Fibroblast of lung (primary cell): ENCODE results near the gene EBF3. TPM values are rescaled to one million over a fixed set of nuclear protein-coding genes. Genes with fewer than 3 reads are reported as not detected.

Source experiments
- DNase-seq, 2 donors: peaks; one replicate each; pipeline versions ENCODE4 v3.0.0 to v3.0.0-alpha.2; 2010; ENCODE audit warnings: low read depth in 2 of 2
- H2AFZ ChIP-seq: 2 replicates; pipeline ENCODE4 v1.5.1; 2012; ENCODE audit warnings: low read length, control low read depth, inconsistent platforms
- H3K27ac ChIP-seq: 2 replicates; pipeline ENCODE4 v1.5.1; 2011; ENCODE audit warnings: low read length, control low read depth; ENCODE audit not compliant: insufficient read depth
- H3K27me3 ChIP-seq: 2 replicates; pipeline ENCODE4 v1.5.1; 2011; ENCODE audit warnings: mild to moderate bottlenecking, low read length; ENCODE audit not compliant: control insufficient read depth, insufficient read depth
- H3K36me3 ChIP-seq: 2 replicates; pipeline ENCODE4 v1.5.1; 2011; ENCODE audit warnings: low read length; ENCODE audit not compliant: control insufficient read depth, insufficient read depth
- H3K4me1 ChIP-seq: 2 replicates; pipeline ENCODE4 v1.5.1; 2011; ENCODE audit warnings: low read length; ENCODE audit not compliant: control insufficient read depth, insufficient read depth; ENCODE audit errors: extremely low read depth
- H3K4me2 ChIP-seq: 2 replicates; pipeline ENCODE4 v1.5.1; 2011; ENCODE audit warnings: low read length, control low read depth; ENCODE audit not compliant: insufficient read depth; ENCODE audit errors: extremely low read depth
- H3K4me3 ChIP-seq, 4 experiments: fragments of 200-600 bp in 1 of 4; sonication (generic) in 1 of 4; replicated peaks in 1 of 4; 2 replicates each; pipeline ENCODE4 v1.5.1; 2011 to 2016; ENCODE audit warnings: low read length in 4 of 4, low read depth in 3 of 4, mild to moderate bottlenecking in 3 of 4, control low read depth in 2 of 4, inconsistent platforms in 1 of 4, mixed read lengths in 1 of 4; ENCODE audit not compliant: insufficient read depth in 1 of 4; ENCODE audit errors: control extremely low read depth in 1 of 4
- H3K79me2 ChIP-seq: 2 replicates; pipeline ENCODE4 v1.5.1; 2012; ENCODE audit warnings: mild to moderate bottlenecking, low read length, inconsistent platforms; ENCODE audit not compliant: control insufficient read depth, insufficient read depth
- H3K9ac ChIP-seq: 2 replicates; pipeline ENCODE4 v1.5.1; 2011; ENCODE audit warnings: mild to moderate bottlenecking, low read length, control low read depth; ENCODE audit not compliant: insufficient read depth
- H3K9me3 ChIP-seq: 2 replicates; pipeline ENCODE4 v1.5.1; 2012; ENCODE audit warnings: low read depth, low read length; ENCODE audit not compliant: control insufficient read depth, insufficient read depth
- H4K20me1 ChIP-seq: 2 replicates; pipeline ENCODE4 v1.5.1; 2011; ENCODE audit warnings: low read length; ENCODE audit not compliant: control insufficient read depth, insufficient read depth; ENCODE audit errors: extremely low read depth
- CTCF ChIP-seq, 2 donors: IDR thresholded peaks in 1 of 2; conservative IDR thresholded peaks in 1 of 2; 1 replicate in 1 of 2; 2 replicates in 1 of 2; pipeline ENCODE4 v1.5.1; 2011 to 2012; ENCODE audit warnings: low read length in 2 of 2, control low read depth in 1 of 2, inconsistent platforms in 1 of 2, low read depth in 1 of 2, mild to moderate bottlenecking in 1 of 2
- EZH2 ChIP-seq: IDR thresholded peaks from 2 replicates; pipeline ENCODE4 v1.5.1; 2012; ENCODE audit warnings: low read length, control low read depth, mild to moderate bottlenecking; ENCODE audit errors: missing control alignments
- polyA plus RNA-seq, 2 donors: library from polyadenylated mRNA; depleted of rRNA in 1 of 2; stranded (reverse) in 1 of 2; unstranded in 1 of 2; fragments of >200 nt; gene quantifications; 2 replicates each; pipeline ENCODE4 v1.2.1, GENCODE V29; 2011 to 2012; ENCODE audit warnings: missing spikeins in 1 of 2
- total RNA-seq: library from RNA; depleted of rRNA; stranded (reverse); fragments of >200 nt; gene quantifications from 2 replicates; pipeline ENCODE4 v1.2.1, GENCODE V29; 2014

The EBF3 gene
- total and polyA plus RNA-seq, 2 donors (not counting 1 experiment from before 2014, with no cell fraction given), result 0.12 to 0.17 TPM

GRCh38 chr10:129945064-129945463 is 19.0 kb downstream of the EBF3 start:
- no peak overlapping the region for H3K27ac ChIP-seq
- H3K4me2 ChIP-seq, result no peak overlapping the region
- no peak for DNase-seq

GRCh38 chr10:129944456-129944855 is 19.6 kb downstream of the EBF3 start:
- Histone ChIP-seq H3K9ac (no peak overlapping the region), H3K79me2 (no peaks in the 10 kb centered on the region), H3K27me3 (no peaks in the 10 kb centered on the region), H4K20me1 (no peaks in the 10 kb centered on the region), H3K4me1 (no peaks in the 10 kb centered on the region), H3K36me3 (no peaks in the 10 kb centered on the region), H3K4me2 (no peak overlapping the region), H3K4me3 (no peak overlapping the region), H3K27ac (no peak overlapping the region), H2AFZ (no peak overlapping the region), H3K9me3 (no peaks in the 10 kb centered on the region)
- no peak for TF ChIP-seq EZH2
- no peak for TF ChIP-seq CTCF (conservative IDR thresholded peaks at IDR 0.05 in 1 of 2, IDR thresholded peaks at IDR 0.05 in 1 of 2; ENCODE audit: low read depth in 1 of 2, low read length in 2 of 2)
- DNase-seq, result no peak

More at GRCh38 chr10:129945064-129945463, 19.0 kb downstream of the EBF3 start:
- H3K4me3 ChIP-seq, result no peak overlapping the region
- no peak overlapping the region for H2AFZ ChIP-seq
- TF ChIP-seq CTCF (conservative IDR thresholded peaks at IDR 0.05 in 1 of 2, IDR thresholded peaks at IDR 0.05 in 1 of 2; ENCODE audit: low read depth in 1 of 2, low read length in 2 of 2) (no peak), EZH2 (no peak)
- no peak overlapping the region for H3K9ac ChIP-seq
- H3K9me3 ChIP-seq, result no peaks in the 10 kb centered on the region
- no peaks in the 10 kb centered on the region for H3K36me3 ChIP-seq
- no peaks in the 10 kb centered on the region for H3K27me3 ChIP-seq
- no peaks in the 10 kb centered on the region for H4K20me1 ChIP-seq
- no peaks in the 10 kb centered on the region for H3K79me2 ChIP-seq
- no peaks in the 10 kb centered on the region for H3K4me1 ChIP-seq

- H3K79me2 ChIP-seq, result no peaks in the 10 kb centered on the region
- no peak overlapping the region for H2AFZ ChIP-seq
- no peaks in the 10 kb centered on the region for H3K9me3 ChIP-seq
- no peaks in the 10 kb centered on the region for H4K20me1 ChIP-seq
- H3K27ac ChIP-seq, result no peak overlapping the region
- H3K36me3 ChIP-seq, result no peaks in the 10 kb centered on the region
- TF ChIP-seq EZH2, result no peak
- TF ChIP-seq CTCF (conservative IDR thresholded peaks at IDR 0.05 in 1 of 2, IDR thresholded peaks at IDR 0.05 in 1 of 2; ENCODE audit: low read depth in 1 of 2, low read length in 2 of 2), result no peak
- DNase-seq, result no peak
- H3K4me2 ChIP-seq, result no peak overlapping the region
- H3K4me1 ChIP-seq, result no peaks in the 10 kb centered on the region
- H3K4me3 ChIP-seq, result no peak overlapping the region
- H3K9ac ChIP-seq, result no peak overlapping the region
- no peaks in the 10 kb centered on the region for H3K27me3 ChIP-seq
Observed at GRCh38 chr10:129942936-129943715, 20.9 kb downstream of the EBF3 start.
